ENCODE data around the gene GSTA3.

DNA sequence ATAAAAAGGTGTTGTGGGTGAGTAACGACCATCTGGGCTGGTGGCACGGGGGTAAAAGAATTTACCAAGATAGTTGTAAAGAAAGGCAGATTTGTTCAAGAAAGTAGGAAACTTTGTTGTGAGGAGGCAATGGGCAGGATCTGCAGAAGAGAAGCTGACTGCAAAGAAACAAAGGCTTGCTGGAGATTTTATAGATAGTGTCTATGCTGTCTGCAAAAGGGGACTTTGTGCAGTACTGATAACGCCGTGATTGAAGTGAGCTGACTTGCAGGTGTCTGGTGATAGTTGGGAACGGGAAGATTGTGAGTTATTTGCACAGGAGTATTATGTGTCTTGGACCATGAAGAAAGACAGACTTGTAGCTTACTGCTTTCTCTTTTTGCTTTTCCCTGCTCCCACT lies 36.8 kb upstream of the GSTA3 start:
- TF ChIP-seq, protein P1, sequence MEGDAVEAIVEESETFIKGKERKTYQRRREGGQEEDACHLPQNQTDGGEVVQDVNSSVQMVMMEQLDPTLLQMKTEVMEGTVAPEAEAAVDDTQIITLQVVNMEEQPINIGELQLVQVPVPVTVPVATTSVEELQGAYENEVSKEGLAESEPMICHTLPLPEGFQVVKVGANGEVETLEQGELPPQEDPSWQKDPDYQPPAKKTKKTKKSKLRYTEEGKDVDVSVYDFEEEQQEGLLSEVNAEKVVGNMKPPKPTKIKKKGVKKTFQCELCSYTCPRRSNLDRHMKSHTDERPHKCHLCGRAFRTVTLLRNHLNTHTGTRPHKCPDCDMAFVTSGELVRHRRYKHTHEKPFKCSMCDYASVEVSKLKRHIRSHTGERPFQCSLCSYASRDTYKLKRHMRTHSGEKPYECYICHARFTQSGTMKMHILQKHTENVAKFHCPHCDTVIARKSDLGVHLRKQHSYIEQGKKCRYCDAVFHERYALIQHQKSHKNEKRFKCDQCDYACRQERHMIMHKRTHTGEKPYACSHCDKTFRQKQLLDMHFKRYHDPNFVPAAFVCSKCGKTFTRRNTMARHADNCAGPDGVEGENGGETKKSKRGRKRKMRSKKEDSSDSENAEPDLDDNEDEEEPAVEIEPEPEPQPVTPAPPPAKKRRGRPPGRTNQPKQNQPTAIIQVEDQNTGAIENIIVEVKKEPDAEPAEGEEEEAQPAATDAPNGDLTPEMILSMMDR (IDR thresholded peaks at IDR 0.05) = no peak
- TF ChIP-seq POLR2AphosphoS5 (IDR thresholded peaks at IDR 0.05; ENCODE audit: low read depth, low read length) (no peak), SIN3A (IDR thresholded peaks at IDR 0.05; ENCODE audit: borderline replicate concordance, insufficient read depth, low read depth, low read length) (no peak), TCF7L2 (IDR thresholded peaks at IDR 0.05; ENCODE audit: low read depth, low read length) (no peak)
- TF ChIP-seq, protein P2, sequence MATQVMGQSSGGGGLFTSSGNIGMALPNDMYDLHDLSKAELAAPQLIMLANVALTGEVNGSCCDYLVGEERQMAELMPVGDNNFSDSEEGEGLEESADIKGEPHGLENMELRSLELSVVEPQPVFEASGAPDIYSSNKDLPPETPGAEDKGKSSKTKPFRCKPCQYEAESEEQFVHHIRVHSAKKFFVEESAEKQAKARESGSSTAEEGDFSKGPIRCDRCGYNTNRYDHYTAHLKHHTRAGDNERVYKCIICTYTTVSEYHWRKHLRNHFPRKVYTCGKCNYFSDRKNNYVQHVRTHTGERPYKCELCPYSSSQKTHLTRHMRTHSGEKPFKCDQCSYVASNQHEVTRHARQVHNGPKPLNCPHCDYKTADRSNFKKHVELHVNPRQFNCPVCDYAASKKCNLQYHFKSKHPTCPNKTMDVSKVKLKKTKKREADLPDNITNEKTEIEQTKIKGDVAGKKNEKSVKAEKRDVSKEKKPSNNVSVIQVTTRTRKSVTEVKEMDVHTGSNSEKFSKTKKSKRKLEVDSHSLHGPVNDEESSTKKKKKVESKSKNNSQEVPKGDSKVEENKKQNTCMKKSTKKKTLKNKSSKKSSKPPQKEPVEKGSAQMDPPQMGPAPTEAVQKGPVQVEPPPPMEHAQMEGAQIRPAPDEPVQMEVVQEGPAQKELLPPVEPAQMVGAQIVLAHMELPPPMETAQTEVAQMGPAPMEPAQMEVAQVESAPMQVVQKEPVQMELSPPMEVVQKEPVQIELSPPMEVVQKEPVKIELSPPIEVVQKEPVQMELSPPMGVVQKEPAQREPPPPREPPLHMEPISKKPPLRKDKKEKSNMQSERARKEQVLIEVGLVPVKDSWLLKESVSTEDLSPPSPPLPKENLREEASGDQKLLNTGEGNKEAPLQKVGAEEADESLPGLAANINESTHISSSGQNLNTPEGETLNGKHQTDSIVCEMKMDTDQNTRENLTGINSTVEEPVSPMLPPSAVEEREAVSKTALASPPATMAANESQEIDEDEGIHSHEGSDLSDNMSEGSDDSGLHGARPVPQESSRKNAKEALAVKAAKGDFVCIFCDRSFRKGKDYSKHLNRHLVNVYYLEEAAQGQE (IDR thresholded peaks at IDR 0.05; ENCODE audit: insufficient read depth in 1 of 2, low read depth in 2 of 2, low read length in 1 of 2) = no peak
